Muscle of leg (tissue), 11 donors: ENCODE data around the gene NRXN3. TPM values are rescaled to one million over a fixed set of nuclear protein-coding genes. Genes with fewer than 3 reads are reported as not detected.

ENCODE experiments used
- DNase-seq: peaks from one replicate; pipeline ENCODE4 v3.0.0; 2013
- H3K27ac ChIP-seq: one replicate; pipeline ENCODE4 v1.5.1; 2013; ENCODE audit warnings: mild to moderate bottlenecking, low read length, control low read depth
- H3K27me3 ChIP-seq: one replicate; pipeline ENCODE4 v1.6.1; 2013; ENCODE audit warnings: low read length; ENCODE audit not compliant: control insufficient read depth, insufficient read depth
- H3K36me3 ChIP-seq: one replicate; pipeline ENCODE4 v1.6.1; 2013; ENCODE audit warnings: low read length; ENCODE audit not compliant: control insufficient read depth, insufficient read depth
- H3K4me1 ChIP-seq: one replicate; pipeline ENCODE4 v1.6.1; 2013; ENCODE audit warnings: low read length; ENCODE audit not compliant: control insufficient read depth, insufficient read depth
- H3K4me3 ChIP-seq: one replicate; pipeline ENCODE4 v1.5.1; 2013; ENCODE audit warnings: low read length, control low read depth
- H3K9me3 ChIP-seq: replicated peaks from 2 replicates; pipeline ENCODE4 v1.6.1; 2013; ENCODE audit warnings: low read depth, low read length; ENCODE audit not compliant: control insufficient read depth
- WGBS: methylation state at CpG from one replicate; pipeline ENCODE4 v1.1.5; 2013; ENCODE audit warnings: missing lambda C conversion rate; ENCODE audit not compliant: insufficient coverage; 5-methylcytosine and 5-hydroxymethylcytosine counted together
- polyA plus RNA-seq, 8 donors: library from polyadenylated mRNA; unstranded; fragments of 120-200 nt; gene quantifications; one replicate each; pipeline versions ENCODE4 v1.2.1 to v1.2.3, GENCODE V29; 2013; ENCODE audit warnings: inconsistent platforms in 1 of 8, low replicate concordance in 1 of 8; ENCODE audit not compliant: insufficient read length in 8 of 8, insufficient read depth in 1 of 8
- total RNA-seq: library from RNA; stranded (reverse); fragments of 120-200 nt; gene quantifications from one replicate; pipeline ENCODE4 v1.2.4, GENCODE V29; 2013

Gene NRXN3
- total and polyA plus RNA-seq, 9 donors: 0.49 to 1.9 (median 0.69) TPM

DNA sequence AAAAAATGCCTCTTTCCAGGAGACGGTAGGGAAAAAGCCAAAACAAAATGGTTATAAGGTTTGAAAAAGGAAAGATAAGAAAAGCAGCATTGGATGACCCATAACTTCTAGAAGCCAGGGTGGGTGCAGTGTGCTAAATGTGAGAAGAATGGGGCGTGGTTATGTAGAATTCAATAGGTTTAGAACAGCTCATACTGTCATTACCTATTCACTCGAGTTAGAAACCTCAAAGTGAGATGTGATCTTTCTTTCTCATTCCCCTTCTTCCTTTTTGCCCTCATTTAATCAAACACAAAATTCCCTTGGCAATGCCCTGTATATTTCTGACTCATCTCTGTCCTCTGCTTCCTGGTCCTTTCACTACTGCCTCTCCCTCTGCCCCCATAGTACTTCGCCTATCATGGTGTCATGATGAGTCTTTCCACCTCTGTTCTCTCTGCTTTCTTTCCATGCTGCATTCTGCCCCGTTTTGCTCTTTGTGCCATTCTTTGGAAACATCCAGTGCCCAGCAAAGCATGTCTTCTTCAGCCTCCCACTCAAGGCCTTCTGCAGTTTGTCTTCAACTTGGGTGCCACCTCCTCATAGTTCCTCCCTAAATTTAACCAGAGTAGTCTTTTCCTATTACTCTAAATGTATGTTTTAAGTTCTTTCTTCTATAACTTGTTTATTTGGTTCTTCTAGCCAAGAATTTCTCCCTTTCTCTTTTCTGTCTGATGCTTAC, 496.3 kb downstream of the NRXN3 start:
- Histone ChIP-seq H3K9me3 (no peaks in the 10 kb centered on the region), H3K27ac (no peak overlapping the region), H3K36me3 (no peaks in the 10 kb centered on the region), H3K4me1 (no peaks in the 10 kb centered on the region), H3K27me3 (no peaks in the 10 kb centered on the region), H3K4me3 (no peak overlapping the region)
- no peak for DNase-seq
- 67% methylated on average over 4 of the region's 5 CpGs for WGBS

DNA sequence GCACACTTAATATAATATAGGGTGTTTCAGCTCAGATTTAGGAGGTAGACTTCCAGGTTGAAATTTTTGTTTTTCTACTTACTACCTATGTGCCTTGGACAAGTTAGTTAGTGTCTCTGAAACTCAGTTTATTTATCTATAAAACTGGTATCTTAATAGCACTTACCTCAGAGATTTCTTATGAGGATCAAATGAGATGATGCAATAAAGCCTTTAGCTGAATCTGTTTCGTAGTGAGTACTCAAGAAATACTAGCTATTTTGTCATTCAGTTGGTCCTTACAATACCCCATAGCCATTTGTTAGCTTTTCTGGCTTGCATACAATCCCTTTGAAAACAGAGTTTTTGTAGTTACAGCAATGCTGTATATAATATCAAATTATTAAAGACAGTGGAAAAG, 497.0 kb downstream of the NRXN3 start:
- no CpG with 5 or more reads among the region's 1 CpG for WGBS
- H3K36me3 ChIP-seq: no peaks in the 10 kb centered on the region
- no peak overlapping the region for H3K27ac ChIP-seq
- no peak overlapping the region for H3K4me3 ChIP-seq
- no peaks in the 10 kb centered on the region for H3K27me3 ChIP-seq
- DNase-seq: no peak
- no peaks in the 10 kb centered on the region for H3K4me1 ChIP-seq
- no peaks in the 10 kb centered on the region for H3K9me3 ChIP-seq

DNA sequence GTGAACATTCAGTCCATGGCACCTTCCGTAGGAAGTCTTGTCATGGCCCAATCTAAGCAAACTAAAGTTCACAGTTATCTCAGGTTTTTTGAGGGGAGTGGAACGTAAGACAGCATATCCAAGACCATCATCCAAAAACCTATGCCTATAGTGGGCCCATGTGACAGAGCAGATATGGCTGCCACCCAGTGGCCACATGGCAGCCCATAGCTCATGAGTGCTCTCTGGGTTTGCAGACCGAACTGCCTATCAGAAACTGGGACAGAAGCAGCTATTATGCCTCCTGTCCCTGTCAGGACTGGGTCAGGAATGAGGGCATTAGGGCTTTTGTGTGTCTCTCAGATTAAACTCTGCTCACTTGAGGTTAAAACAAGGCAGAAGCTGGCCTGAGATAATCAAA, 503.7 kb downstream of the NRXN3 start:
- 51% methylated on average over 2 of the region's 3 CpGs for WGBS
- H3K4me3 ChIP-seq: no peak overlapping the region
- no peaks in the 10 kb centered on the region for H3K27me3 ChIP-seq
- no peak overlapping the region for H3K27ac ChIP-seq
- no peaks in the 10 kb centered on the region for H3K4me1 ChIP-seq
- DNase-seq: no peak
- H3K9me3 ChIP-seq: no peaks in the 10 kb centered on the region
- H3K36me3 ChIP-seq: no peaks in the 10 kb centered on the region

DNA sequence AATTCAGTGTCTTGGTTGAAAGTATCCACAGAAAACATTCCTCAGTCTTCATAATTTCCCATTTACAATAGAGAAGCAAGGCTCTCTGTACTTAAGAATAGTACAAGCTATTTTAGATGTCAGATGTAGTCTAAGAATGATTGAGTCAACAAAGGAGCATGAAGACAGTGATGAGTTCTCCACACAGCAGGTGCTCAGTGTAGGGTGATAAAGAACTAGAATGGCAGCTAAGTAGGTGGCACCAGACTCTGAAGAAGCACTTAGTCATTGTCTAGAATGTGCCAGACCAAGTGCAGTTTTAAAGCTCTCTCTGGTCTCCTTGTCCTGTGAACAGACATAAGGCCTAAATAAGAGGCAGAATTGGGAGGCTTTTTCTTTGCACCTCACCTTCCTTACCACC, 504.6 kb downstream of the NRXN3 start:
- no peak for DNase-seq
- H3K27ac ChIP-seq: no peak overlapping the region
- no peaks in the 10 kb centered on the region for H3K4me1 ChIP-seq
- H3K36me3 ChIP-seq: no peaks in the 10 kb centered on the region
- no peak overlapping the region for H3K4me3 ChIP-seq
- no peaks in the 10 kb centered on the region for H3K9me3 ChIP-seq
- no peaks in the 10 kb centered on the region for H3K27me3 ChIP-seq

DNA sequence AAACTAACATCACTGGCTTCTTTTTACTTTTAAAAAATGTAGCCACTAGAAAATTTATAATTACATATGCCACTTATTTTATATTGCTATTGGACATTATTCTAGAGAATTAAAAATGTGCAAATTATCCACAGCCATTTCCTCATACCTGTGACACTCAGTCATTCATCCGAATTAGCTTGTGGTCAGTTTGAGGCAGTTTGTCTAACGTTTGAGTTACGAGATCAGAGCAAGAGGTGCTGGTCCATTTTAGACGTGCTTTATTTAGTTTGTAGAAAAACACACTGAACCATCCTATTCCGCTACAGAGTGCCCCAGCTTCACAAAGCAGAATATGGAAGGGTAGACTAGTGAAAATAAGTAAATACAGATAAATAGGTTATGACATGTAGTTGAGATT, 513.0 kb downstream of the NRXN3 start:
- no peak for DNase-seq
- no peak overlapping the region for H3K27ac ChIP-seq
- WGBS: 100% methylated on average over 1 of the region's 5 CpGs
- H3K4me1 ChIP-seq: no peaks in the 10 kb centered on the region
- H3K27me3 ChIP-seq: no peaks in the 10 kb centered on the region
- H3K36me3 ChIP-seq: no peaks in the 10 kb centered on the region
- no peak overlapping the region for H3K4me3 ChIP-seq
- H3K9me3 ChIP-seq: no peaks in the 10 kb centered on the region

DNA sequence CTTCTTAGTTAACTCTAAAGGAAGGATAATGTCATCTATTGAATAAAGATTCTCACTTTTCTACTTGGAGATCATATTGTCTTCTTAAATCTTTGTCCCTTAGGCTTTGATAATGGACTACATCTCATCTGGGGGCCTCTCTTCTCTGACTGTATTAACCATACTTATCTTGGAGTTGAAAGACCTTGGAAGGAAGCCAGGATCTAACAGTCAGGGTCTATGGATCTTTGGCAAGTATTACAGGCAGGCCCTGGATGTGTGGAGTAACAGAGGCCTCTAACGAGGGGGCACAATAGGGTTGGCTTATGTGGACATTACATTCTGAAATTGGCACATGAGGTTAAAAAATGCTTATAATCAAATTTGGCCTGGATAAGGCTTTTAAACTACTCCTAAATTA, 513.8 kb downstream of the NRXN3 start:
- Histone ChIP-seq H3K9me3 (no peaks in the 10 kb centered on the region), H3K27ac (no peak overlapping the region), H3K36me3 (no peaks in the 10 kb centered on the region), H3K27me3 (no peaks in the 10 kb centered on the region), H3K4me3 (no peak overlapping the region), H3K4me1 (no peaks in the 10 kb centered on the region)
- DNase-seq: peak; percentile 0
- WGBS: 40% methylated on average over 1 of the region's 1 CpG

DNA sequence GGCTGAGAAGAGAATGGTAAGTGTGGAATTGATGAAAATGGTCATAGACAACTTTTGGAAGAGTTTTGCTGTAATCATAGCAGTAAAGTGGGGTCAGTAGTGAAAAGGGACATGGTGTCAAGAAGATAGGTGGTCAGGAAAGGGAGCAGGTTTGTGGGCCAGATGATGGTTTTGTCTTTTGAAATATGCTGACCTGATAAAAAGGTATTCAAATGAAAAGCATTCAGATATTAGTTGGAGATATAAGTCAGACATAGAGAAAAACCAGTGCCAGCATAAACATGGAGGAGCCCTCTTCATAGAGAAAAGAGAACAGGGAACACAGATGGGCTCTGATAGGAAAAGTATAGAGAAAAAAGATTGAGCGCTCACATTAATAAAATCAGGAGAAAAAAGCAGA, 518.3 kb downstream of the NRXN3 start:
- Histone ChIP-seq H3K36me3 (no peaks in the 10 kb centered on the region), H3K4me3 (no peak overlapping the region), H3K9me3 (no peaks in the 10 kb centered on the region), H3K27ac (no peak overlapping the region), H3K27me3 (no peaks in the 10 kb centered on the region), H3K4me1 (no peaks in the 10 kb centered on the region)
- DNase-seq: no peak
- WGBS: no CpG with 5 or more reads among the region's 1 CpG

DNA sequence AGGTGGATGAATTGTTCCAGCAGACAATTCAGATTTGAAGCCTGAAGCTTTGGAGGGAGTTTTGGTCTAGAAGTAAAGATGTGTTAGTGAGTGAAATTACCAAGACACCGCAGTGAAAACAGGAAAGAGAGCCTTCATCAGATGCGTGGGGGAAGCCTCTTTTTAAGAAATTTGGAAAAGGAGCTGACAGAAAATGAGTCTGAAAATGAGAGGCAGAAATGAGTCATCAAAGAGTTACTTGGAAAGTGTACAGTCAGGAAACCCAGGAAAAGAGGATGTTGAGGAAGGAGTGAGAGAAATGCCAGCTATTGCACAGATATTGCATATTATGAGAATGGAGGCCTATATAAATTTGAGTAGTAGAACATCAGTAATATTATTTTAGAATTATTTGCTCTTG, 520.7 kb downstream of the NRXN3 start:
- no peaks in the 10 kb centered on the region for H3K9me3 ChIP-seq
- H3K27ac ChIP-seq: no peak overlapping the region
- no peaks in the 10 kb centered on the region for H3K36me3 ChIP-seq
- H3K4me1 ChIP-seq: no peaks in the 10 kb centered on the region
- no peak overlapping the region for H3K4me3 ChIP-seq
- 73% methylated on average over 2 of the region's 2 CpGs for WGBS
- no peak for DNase-seq
- no peaks in the 10 kb centered on the region for H3K27me3 ChIP-seq

DNA sequence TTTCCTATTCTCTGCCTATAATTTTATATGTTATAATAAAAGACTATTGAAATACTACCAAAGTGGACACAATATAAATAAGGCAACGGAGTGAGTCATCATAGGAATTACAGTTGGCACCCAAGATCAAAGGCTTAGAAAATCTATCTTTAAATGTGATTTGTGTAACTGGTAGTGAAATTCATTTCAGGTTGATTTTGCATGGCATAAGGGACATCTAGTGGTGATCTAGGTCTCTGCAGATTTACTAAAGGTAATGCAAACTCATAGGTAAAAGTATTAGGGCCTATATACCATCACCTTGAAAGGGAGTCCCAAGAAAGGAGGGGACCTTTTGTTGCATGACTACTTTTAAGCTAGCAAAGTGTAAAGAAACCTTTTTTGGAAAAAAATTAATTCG, 527.2 kb downstream of the NRXN3 start:
- DNase-seq: no peak
- Histone ChIP-seq H3K9me3 (no peaks in the 10 kb centered on the region), H3K27me3 (no peaks in the 10 kb centered on the region), H3K36me3 (no peaks in the 10 kb centered on the region), H3K4me1 (no peaks in the 10 kb centered on the region), H3K4me3 (no peak overlapping the region), H3K27ac (no peak overlapping the region)
- WGBS: no CpG with 5 or more reads among the region's 2 CpGs

DNA sequence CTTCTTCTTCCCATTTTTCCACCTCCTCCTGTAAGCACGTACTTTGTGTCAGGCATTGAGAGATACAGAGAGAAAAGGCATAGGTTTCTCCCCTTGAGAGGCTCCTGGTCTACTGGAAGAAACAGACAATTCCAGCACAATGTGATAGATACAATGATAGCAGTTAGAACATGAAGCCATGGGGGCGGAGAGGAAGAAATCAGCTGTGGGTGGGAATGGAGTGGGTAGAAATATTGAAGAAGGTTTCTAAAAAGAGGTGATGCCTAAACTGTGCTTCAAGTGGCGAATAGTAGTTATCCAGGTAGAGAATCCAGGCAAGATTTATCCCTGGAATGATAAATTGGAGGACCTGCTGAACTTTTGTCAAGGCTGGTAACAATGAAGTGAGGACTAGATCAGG, 528.8 kb downstream of the NRXN3 start:
- Histone ChIP-seq H3K4me3 (no peak overlapping the region), H3K9me3 (no peaks in the 10 kb centered on the region), H3K27me3 (no peaks in the 10 kb centered on the region), H3K27ac (no peak overlapping the region), H3K36me3 (no peaks in the 10 kb centered on the region), H3K4me1 (no peaks in the 10 kb centered on the region)
- WGBS: 56% methylated on average over 2 of the region's 3 CpGs
- no peak for DNase-seq

DNA sequence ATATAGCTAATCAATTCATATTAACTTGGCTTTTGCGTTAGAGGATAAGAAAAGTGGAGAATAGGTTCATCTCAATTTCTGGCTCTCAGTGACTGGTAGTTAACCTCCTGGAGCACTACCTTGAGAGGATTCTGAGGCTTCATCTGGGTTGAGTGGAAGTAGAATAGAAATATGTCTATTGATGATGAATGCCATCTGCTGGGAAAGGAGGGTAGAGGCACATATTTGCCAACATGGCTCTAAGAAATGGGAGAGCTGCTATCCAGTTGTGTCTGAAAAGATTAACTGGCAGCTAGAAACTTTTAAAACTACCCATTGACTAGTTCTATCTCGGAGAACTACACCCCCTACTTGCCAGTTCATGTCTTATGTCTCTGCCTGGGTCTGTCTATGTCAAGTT, 530.1 kb downstream of the NRXN3 start:
- Histone ChIP-seq H3K36me3 (no peaks in the 10 kb centered on the region), H3K27me3 (no peaks in the 10 kb centered on the region), H3K9me3 (no peaks in the 10 kb centered on the region), H3K27ac (no peak overlapping the region), H3K4me1 (no peaks in the 10 kb centered on the region), H3K4me3 (no peak overlapping the region)
- WGBS: no CpG with 5 or more reads among the region's 2 CpGs
- no peak for DNase-seq
